Superior temporal gyrus (tissue), 1 donor: ENCODE results near the gene UMODL1.

Experiments used
- DNase-seq: peaks from one replicate; pipeline ENCODE4 v3.0.0-alpha.2; 2016; ENCODE audit errors: extremely low spot score

The UMODL1 gene

GRCh38 chr21:42129300-42130266 lies 58.5 kb downstream of the UMODL1 start:
- no peak for DNase-seq

GRCh38 chr21:42130441-42130840 lies 59.3 kb downstream of the UMODL1 start:
- no peak for DNase-seq

- no peak for DNase-seq
Measured at GRCh38 chr21:42132183-42132582, 61.1 kb downstream of the UMODL1 start.

GRCh38 chr21:42133131-42133530 lies 62.0 kb downstream of the UMODL1 start:
- DNase-seq = no peak

GRCh38 chr21:42135386-42136052 lies 64.4 kb downstream of the UMODL1 start:
- DNase-seq = no peak

GRCh38 chr21:42137191-42137904 lies 66.2 kb downstream of the UMODL1 start:
- no peak for DNase-seq

- DNase-seq = no peak
Measured at GRCh38 chr21:42140196-42140934, 69.2 kb downstream of the UMODL1 start.

GRCh38 chr21:42141643-42142042 lies 70.5 kb downstream of the UMODL1 start:
- no peak for DNase-seq

- DNase-seq = no peak
Measured at GRCh38 chr21:42142141-42142540, 71.0 kb downstream of the UMODL1 start.

GRCh38 chr21:42142627-42143026 lies 71.5 kb downstream of the UMODL1 start:
- no peak for DNase-seq

GRCh38 chr21:42143111-42143510 lies 72.0 kb downstream of the UMODL1 start:
- no peak for DNase-seq

- no peak for DNase-seq
Measured at GRCh38 chr21:42144221-42144620, 73.1 kb downstream of the UMODL1 start.

GRCh38 chr21:42144679-42145568 lies 73.8 kb downstream of the UMODL1 start:
- DNase-seq = no peak

- DNase-seq = peak; percentile 92
Measured at GRCh38 chr21:42145569-42146272, 74.6 kb downstream of the UMODL1 start.

GRCh38 chr21:42146273-42146805 lies 75.2 kb downstream of the UMODL1 start:
- DNase-seq = no peak

- no peak for DNase-seq
Measured at GRCh38 chr21:42146821-42147220, 75.7 kb downstream of the UMODL1 start.

- no peak for DNase-seq
Measured at GRCh38 chr21:42147386-42148020, 76.4 kb downstream of the UMODL1 start.

GRCh38 chr21:42148097-42148496 lies 77.0 kb downstream of the UMODL1 start:
- DNase-seq = no peak

GRCh38 chr21:42148584-42148983 lies 77.5 kb downstream of the UMODL1 start:
- no peak for DNase-seq
